GM18909 (cell line): ENCODE results near the gene CMIP.

Experiments
- ATAC-seq: cut with Tn5 transposase; IDR thresholded peaks from one replicate; pipeline ENCODE4 v1.9.1; 2021; ENCODE audit warnings: mild to moderate bottlenecking; ENCODE audit not compliant: unreplicated experiment, poor library complexity

The CMIP gene

DNA sequence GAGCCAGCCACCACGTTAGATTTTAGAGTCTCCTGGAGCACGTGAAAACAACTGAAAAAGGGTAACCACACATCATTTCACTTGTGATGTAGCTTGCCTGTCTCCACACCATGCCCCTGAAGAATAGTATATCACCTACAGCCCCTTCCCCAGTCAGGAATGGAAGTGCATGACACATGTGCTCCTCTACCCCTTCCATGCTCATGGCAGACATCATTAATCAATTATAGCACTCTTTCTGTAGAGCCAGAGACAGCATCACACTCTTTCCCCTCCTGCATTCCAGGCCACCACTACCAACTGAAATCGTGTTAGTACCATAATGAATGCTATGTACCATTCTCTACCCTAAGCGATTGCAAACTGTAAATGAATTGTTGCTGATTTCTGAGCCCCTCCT lies 221.0 kb downstream of the CMIP start:
- no peak for ATAC-seq

DNA sequence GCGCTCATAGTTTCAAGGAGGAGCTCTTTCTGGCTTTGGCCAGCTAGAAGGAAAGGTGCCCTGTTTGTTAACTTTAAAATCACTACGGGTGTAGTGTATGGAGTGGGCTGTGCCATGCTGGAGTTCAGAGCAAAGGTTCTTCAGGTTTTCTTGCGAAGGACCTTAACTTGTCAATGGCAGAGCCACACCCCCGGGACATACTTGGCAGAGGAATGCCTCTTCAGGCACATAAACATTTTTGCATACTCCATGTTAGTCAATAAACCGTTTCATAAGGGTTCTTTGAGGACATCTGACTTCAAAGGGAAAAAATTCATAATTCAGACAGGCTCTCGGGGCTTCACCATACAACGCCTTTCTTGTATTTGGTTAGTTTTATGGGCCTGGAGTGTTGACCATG lies 221.5 kb downstream of the CMIP start:
- no peak for ATAC-seq

DNA sequence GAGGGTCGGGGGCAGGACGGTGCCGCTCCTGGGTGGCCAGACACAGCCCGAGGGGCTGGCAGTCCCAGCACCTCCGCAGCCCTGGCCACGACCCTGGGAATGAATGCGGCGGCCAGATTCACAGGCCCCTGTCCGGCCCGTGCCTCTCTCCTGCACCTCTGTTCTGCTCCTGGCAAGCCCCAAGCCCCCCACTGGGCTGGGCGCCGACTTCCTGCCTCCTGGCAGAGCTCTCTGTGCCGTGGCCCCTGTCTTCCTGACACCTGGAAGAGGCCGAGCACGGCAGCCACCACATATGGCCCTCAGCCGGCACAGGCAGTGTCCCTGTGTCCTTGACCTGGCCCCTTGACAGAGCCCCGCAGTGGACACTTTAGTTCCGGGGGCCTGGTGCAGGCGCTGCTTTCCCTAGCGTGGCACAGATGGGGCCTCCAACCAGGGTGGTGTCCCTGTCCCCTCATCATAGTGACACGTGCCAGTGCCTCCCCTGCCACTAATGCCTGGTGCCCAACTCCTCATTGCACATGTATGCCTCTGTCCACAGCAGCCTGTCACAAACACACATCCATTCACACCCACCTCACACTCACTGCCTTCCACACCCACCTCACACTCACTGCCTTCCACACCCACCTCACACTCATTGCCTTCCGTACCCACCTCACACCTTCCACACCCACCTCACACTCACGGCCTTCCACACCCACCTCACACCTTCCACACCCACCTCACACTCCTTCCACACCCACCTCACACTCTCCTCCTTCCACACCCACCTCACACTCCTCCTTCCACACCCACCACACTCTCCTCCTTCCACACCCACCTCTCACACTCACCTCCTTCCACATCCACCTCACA lies 223.9 kb downstream of the CMIP start:
- no peak for ATAC-seq

DNA sequence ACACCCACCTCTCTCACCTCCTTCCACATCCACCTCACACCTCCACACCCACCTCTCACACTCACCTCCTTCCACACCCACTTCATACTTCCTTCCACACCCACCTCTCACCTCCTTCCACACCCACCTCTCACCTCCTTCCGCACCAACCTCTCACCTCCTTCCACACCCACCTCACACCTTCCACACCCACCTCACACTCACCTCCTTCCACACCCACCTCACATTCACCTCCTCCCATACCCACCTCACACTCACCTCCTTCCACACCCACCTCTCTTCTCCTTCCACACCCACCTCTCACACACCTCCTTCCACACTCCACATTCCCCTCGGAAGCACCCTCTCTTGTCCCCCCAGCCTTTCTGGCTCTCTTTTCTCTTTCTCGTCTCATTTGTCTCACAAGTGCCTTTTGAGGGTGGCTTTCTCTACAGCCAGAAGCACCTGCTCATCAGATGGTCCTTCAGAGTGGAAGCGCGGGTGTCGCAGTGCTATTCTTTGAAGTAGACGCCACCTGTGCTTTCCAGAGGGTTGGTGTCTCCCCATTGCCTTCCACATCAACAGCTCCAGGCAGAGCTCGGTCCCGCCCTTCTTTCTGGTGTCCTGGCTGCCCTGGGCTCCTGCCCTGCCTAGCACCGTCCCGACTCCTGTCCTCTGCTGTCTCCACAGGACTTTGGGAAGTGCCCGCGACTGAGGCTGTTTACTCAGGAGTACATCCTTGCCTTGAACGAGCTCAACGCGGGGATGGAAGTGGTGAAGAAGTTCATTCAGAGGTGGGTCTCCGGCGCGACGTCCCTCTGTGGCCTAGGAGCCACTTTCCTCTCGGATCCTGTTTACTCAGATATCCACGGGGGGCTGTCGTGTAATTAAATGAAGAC lies 225.1 kb downstream of the CMIP start:
- no peak for ATAC-seq

DNA sequence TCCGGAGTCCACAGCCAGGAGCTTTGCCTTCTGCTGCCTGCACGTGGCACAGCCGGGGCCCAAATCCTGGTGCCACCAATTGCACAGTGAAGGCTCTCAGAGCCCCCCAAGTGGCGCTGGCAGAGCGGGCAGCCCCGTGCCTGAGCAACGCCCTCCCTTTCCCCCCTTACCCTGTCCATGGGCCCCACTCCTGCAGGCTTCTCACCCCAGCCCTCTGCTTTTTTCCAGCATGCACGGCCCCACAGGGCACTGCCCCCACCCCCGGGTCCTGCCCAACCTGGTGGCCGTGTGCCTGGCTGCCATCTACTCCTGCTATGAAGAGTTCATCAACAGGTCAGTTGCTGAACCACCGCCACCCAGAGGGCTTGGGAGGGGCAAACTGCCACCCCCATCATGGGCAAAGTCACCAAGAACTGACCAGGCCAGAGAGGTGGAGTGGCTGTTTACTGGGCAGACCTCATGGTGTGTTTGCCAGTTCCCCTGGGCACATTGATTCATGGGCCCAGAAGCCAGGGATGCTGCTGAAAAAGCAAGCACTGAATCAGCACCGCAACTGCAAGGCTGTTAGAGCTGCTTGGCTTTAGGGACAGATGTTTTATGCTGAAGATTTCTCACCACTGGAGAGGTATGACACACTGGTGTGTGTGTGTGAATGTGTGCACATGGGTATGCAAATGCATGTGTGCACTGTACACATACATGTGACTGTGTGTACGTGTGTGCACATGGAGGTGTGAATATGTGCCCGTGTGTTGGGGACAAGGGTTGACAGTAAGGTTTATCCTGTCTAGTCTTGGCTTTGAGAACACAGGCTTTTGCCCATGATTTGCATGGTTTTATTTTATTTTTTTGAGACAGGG lies 227.4 kb downstream of the CMIP start:
- ATAC-seq, result no peak

DNA sequence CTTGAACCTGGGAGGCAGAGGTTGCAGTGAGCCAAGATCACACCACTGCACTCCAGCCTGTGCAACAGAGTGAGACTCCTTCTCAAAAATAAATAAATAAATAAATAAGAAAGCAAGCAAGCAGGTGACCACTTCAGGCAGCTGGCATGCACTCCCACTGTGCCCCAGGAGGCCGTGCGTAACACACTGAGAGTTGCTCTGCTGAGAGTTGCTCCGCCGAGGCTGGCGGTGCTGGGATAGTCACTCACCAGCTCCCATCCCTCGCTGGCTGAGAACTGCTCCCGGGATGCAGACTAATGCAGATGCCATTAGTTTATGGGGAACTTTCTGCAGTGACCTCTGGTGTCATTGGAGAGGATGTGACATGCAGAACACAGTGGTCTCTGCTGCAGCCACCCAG lies 228.8 kb downstream of the CMIP start:
- ATAC-seq, result no peak

DNA sequence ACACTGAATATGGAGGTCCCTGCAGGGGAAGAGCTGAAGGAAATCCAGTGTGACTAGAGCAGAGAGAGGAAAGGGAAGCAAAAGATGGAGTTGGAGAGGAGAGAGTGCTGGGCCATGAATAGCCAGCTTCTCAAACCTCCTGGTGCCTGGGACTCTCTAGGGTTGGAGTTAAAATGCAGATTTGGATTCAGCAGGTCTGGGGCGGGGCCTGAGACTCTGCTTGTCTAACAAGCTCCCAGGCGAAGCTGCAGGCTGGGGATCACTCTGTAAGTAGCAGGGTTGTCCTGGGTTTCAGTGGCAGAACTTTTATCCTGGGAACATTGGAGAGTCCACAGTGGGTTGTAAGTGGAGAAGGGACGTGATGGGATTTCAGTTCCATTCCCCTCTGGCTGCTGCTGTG lies 231.1 kb downstream of the CMIP start:
- no peak for ATAC-seq

DNA sequence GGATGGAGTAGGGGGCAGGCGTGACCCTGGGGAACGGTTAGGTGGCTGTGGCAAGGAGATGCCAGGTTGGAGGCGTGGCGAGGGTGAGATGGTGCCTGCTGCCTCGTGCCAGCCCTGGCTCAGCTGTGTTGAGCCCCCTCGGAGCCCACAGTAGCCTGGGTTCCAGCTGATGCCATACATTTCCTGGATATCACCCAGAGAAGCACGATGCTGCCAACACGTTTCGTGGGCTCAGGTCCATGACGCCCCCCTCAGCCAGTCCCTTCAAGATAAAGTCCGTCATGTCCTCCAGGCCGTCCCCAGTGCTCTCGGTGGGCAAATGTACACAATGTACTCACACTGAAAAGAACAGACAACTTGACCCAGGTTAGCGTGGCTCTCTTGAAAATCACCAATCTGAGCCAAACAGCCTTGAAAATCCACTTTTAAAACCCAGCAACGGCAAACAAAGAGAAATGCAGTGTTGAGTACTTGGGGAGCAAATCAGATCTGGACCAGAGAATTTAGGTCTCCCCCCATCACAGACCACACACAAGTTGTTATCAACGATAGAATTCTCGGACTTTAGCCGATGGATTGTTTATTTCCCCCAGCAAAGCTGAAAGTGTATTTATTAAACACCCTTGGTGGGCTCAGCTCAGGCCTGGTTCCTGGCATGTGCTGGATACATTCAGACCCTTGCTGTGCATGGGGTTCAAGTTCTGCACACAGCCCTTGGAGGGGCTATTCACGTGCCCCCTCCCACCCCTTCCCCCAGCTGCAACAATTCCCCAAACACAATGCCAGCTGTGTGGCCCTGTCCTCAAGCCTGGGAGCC lies 231.7 kb downstream of the CMIP start:
- ATAC-seq, result no peak

DNA sequence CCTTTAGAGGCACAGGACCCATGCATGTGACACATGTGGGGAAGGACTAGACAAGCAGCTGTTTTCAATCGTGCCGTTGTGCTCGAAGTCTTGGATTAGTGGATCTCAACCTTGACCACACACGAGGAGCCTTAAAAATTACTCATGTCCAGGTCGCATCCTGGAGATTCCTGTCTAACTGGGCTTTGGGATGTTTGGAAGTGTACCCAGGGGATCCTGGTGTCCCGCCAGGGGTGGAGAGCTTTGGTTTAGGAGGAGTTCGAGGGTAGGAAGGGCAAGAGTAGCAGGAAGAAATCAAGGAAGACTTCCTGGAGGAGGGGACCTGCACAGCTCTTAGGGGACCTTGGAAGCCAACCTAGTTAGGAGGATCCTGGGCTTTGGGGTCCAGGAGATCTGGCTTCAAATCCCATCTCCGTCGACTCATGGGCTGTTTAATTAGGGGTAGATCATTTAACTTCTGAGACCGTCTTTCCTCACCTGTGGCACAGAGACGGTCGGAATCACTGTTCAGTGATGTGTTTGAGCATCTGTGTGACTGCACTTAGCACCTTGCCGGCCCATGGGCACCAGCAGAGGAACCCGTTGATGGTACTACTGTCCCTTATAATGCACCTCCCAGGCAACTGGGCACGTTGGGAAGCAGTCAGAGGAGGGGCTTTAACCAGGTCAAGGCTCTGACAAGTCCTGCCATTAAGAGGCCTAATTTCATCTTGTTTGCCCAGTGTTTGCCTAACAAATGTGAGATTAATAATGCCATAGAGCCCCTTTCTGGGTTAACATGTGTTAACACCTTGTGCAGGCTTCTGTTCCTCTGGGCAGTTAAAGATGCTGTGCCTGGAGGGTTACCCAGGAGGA lies 232.5 kb downstream of the CMIP start:
- no peak for ATAC-seq

DNA sequence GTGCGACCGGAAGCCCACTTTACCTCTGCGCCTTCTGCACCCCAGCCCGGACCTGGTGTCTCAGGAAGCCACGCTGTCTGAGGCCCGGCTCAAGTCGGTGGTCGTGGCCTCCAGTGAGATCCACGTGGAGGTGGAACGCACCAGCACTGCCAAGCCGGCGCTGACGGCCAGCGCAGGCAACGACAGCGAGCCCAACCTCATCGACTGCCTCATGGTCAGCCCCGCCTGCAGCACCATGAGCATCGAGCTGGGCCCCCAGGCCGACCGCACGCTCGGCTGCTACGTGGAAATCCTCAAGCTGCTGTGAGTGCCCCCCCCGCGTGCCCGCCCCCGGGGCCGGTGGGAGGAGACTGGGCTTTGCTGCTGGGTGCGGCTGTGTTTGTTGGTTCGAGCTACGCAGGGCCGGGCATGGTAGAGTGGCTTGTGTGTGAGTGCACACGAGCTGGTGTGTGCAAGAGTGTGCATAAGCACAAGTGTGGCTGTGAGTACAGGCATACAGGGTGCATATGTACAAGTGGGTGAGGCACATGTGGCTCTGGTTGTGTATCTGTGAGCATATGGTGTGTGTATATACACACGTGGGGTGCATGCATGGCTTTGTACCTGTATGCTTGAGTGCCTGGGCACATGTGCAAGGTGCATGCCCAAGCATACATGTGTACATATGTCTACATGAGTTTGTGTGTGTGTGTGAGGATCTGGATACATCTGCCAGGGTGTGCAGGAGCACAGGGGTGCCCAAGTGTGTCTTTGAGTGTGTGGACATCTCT lies 233.9 kb downstream of the CMIP start:
- no peak for ATAC-seq

DNA sequence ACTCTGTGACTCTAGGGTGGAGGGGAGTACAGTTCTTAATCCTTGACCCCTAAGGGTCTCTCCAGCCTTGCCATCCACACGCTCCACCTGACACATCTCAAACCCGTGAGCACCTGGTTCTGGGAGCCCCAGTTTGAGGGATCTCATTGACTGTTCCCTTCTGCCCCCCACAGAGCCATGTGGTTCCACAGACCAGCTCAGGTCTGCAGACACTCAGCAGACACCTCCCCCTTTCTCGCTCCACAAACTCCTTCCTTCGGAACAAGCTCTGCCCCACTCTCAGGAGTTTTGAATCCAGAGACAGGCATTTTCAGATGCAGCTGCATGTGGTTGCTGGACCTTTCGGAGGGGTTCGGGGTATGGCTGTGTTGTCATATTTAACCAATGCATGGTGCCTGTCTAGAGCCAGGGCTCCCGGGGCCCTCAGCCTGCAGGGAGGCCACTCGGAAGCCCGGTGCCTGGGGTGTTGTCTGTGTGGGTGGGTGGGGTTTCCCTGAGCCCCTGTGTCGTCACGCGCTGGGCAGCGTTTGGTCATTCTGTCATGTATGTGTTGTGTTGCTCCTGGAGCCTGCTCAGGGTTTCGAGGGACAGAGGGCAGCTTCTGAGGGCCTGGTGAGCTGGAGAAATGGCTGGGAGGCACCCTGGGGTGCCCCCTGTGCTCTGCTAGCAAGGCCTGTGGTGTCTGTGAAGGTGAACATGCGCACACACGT lies 235.3 kb downstream of the CMIP start:
- no peak for ATAC-seq

DNA sequence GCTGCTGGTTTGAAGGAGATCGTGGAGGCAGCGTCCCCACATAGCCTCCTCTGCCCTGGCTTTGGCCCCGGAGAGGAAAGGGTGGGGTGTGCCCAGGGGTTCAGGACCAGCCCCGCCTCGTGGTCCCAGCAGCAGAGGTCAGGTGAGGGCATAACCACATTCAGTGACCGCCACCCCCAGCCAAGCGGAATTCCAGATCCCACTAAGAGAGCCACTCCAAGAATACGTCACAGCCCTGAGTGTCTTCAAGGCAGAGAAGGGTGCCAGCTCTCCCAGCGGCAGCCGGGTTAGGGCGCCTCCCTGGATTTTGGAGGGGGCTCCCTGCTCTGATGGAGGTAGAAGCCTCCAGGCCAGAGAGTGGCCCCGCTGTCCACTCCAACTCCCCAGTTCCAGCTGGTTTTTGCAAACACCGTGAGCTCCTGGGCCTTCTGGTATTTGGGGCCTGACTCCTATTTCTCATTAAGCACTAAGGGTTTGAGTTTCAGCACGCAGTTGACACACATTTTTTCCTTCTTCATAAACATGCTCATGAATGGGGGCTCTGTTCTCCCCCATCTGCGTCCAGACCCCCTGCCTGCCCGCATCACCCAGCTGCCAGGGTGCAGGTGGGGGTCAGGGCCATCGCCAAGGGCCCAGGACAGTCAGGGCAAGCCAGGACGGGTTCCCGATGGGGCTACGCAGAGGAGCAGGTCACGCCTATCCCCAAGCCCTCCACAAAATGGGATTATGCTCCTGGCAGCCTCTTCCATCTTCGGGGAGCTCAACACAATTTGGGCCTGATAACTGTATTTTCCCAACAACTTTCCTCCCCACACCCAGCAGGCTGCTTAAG lies 236.1 kb downstream of the CMIP start:
- no peak for ATAC-seq

DNA sequence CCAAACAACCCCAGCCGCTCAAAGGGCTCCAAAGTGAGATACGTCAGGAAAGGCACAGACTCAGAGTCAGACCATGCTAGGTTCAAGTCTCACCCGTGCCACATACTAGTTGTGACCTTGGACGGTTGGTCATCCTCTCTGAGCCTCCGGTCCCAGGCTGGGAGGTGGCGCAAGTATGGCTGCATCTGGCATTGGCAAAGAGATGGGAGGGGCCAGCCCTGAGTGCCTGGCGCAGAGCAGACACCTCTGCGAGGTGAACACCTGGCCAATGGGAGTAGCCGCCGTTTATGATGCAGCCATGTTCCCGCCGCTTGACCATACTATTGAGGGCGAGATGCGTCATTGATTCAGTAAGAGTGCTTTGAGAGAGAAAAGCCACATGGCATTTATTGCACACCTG lies 236.7 kb downstream of the CMIP start:
- ATAC-seq, result no peak

DNA sequence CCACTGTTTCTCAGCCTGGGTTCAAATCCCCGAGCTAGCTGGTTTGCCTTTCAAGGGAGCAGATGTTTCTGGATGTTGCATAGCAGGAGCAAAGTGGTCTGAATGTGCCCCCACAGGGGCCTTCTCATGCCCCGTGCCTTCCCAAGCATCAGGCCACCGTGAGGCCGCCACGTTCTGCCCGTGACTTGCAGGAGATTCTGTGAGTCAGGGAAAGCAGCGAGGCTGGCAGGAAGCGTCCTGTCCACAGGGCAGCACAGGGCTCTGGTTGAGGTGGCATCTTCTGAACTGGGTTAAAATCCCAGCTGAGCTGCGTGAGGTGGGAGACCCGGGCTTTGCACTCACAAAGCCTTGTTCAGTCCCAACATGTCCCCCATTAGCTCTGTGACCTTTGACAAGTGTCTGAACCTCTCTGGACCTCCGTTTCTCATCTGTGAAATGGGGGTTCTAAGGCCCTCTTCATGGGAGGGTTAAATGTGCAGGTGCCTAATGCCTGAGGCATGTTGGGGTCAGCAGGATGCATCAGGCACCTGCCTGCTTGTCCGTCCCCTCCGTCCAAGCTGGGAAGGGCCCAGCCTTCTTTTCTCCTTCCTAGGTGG lies 239.7 kb downstream of the CMIP start:
- ATAC-seq, result no peak

DNA sequence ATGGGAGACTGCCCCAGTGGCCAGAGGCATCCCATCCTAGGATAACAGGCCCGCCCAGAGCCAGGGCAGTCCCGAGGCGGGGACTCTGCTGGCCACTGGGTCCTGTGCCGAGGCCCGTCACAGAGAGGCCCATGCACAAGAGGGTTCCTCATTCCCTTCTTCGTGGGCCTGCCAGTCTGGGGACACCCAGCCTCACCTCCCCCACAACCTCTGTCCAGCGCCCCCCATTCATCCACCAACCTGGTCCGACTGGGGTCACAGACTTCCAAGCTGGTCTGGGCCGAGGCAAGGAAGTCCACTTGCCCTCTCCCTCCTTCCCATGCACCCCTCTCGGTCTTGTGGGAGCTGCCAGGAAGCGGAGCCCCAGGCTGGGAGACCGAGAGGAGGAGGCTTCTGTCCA lies 240.3 kb downstream of the CMIP start:
- ATAC-seq, result no peak

DNA sequence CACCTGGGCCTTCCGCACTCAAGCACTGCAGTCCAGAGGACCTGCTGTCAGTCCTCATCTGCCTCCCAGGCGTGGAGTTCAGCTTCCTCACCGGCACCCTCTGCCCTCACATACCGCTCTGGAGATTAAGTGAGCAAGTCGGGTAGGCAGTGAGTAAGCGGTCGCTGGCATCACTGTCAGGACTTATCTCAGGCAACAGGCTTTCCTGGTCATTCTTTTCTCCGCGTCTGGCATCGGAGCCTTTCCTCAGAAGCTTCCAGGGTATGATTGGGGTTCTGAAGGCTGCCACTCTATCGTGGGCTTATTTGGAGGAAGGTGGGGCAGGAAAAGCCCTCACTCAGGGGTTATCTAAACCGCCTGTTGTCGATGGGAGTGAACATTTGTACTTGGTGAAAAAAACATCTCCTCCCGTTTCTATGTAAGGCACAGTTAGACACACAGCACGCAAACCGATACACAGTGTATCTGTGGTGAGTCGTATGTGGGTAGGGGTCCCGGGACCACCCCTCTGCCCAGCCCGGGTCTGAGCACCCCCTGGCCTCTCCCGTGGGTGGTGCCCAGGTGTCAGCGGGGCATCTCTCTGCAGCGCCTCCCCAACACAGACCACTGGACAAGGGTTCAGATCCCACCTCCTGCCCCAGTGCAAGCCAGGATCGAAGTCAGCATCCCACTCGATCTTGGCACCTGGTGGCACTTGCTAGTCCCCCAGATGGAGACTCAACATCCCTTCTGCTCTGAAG lies 242.0 kb downstream of the CMIP start:
- ATAC-seq, result no peak
